Measurements from ENCODE around the gene PTH1R. TPM values are rescaled to one million over a fixed set of nuclear protein-coding genes. Genes with fewer than 3 reads are reported as not detected.

PTH1R gene
- total RNA-seq, 1 experiment from 2014 or later = not detected

- H3K27ac ChIP-seq (ENCODE audit: low read length) = no peak overlapping the region
- no peaks in the 10 kb centered on the region for H3K9me3 ChIP-seq (ENCODE audit: control insufficient read depth, insufficient read depth, low read depth, low read length)
- no peak for ATAC-seq
- no peaks in the 10 kb centered on the region for H3K36me3 ChIP-seq (ENCODE audit: control insufficient read depth, insufficient read depth, low read length)
- BruUV-seq (replicated peaks) = no TSS peak
- TF ChIP-seq POLR2AphosphoS5 (IDR thresholded peaks at IDR 0.05; ENCODE audit: low read depth, low read length) (no peak), SIN3A (IDR thresholded peaks at IDR 0.05; ENCODE audit: borderline replicate concordance, insufficient read depth, low read depth, low read length) (no peak), REST (IDR thresholded peaks at IDR 0.05; ENCODE audit: insufficient read depth in 1 of 2, low read depth in 2 of 2, low read length in 1 of 2) (no peak), TCF7L2 (IDR thresholded peaks at IDR 0.05; ENCODE audit: low read depth, low read length) (no peak)
- TF ChIP-seq, protein P1, sequence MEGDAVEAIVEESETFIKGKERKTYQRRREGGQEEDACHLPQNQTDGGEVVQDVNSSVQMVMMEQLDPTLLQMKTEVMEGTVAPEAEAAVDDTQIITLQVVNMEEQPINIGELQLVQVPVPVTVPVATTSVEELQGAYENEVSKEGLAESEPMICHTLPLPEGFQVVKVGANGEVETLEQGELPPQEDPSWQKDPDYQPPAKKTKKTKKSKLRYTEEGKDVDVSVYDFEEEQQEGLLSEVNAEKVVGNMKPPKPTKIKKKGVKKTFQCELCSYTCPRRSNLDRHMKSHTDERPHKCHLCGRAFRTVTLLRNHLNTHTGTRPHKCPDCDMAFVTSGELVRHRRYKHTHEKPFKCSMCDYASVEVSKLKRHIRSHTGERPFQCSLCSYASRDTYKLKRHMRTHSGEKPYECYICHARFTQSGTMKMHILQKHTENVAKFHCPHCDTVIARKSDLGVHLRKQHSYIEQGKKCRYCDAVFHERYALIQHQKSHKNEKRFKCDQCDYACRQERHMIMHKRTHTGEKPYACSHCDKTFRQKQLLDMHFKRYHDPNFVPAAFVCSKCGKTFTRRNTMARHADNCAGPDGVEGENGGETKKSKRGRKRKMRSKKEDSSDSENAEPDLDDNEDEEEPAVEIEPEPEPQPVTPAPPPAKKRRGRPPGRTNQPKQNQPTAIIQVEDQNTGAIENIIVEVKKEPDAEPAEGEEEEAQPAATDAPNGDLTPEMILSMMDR (IDR thresholded peaks at IDR 0.05) = no peak
- ChIA-PET POLR2A (no interaction called here), CTCF (interaction anchor here (0.6 to 0.7 kb wide), 3 partner anchors 34 to 1772 kb away, joined by 3 to 4 read pairs (median 4); no protein-coding TSS in a partner anchor)
- H3K27me3 ChIP-seq (ENCODE audit: control insufficient read depth, insufficient read depth, low read length) = no peaks in the 10 kb centered on the region
- no peak overlapping the region; a peak in 1 of 4 replicates for H3K4me3 ChIP-seq (ENCODE audit: low read depth in 2 of 2, low read length in 2 of 2)
- DNase-seq (ENCODE audit: low read depth, low spot score) = no peak
- in situ Hi-C loops (cut with HindIII; ENCODE audit: low pct_unique_long_range_greater_than_20kb, low sequenced_read_pairs) = no loop called here
- intact Hi-C loops (cut with micrococcal nuclease; ENCODE audit: unreplicated experiment) = no loop called here
- H3K4me1 ChIP-seq (ENCODE audit: control insufficient read depth, insufficient read depth, low read length) = no peaks in the 10 kb centered on the region
Observed at GRCh38 chr3:46846624-46847542, 30.6 kb upstream of the PTH1R start.

- ChIA-PET CTCF (interaction anchor here (0.7 kb wide), 1 partner anchor 33 kb away, joined by 4 read pairs; no protein-coding TSS in a partner anchor), POLR2A (no interaction called here)
- Histone ChIP-seq H3K27me3 (ENCODE audit: control insufficient read depth, insufficient read depth, low read length) (no peaks in the 10 kb centered on the region), H3K4me1 (ENCODE audit: control insufficient read depth, insufficient read depth, low read length) (no peaks in the 10 kb centered on the region), H3K9me3 (ENCODE audit: control insufficient read depth, insufficient read depth, low read depth, low read length) (no peaks in the 10 kb centered on the region), H3K27ac (ENCODE audit: low read length) (no peak overlapping the region), H3K36me3 (ENCODE audit: control insufficient read depth, insufficient read depth, low read length) (no peaks in the 10 kb centered on the region), H3K4me3 (ENCODE audit: low read depth in 2 of 2, low read length in 2 of 2) (no peak overlapping the region)
- no TSS peak for BruUV-seq (replicated peaks)
- intact Hi-C loops (cut with micrococcal nuclease; ENCODE audit: unreplicated experiment) (no loop called here), in situ Hi-C loops (cut with HindIII; ENCODE audit: low pct_unique_long_range_greater_than_20kb, low sequenced_read_pairs) (no loop called here)
- ATAC-seq (no peak), DNase-seq (ENCODE audit: low read depth, low spot score) (no peak)
- TF ChIP-seq POLR2AphosphoS5 (IDR thresholded peaks at IDR 0.05; ENCODE audit: low read depth, low read length) (no peak), SIN3A (IDR thresholded peaks at IDR 0.05; ENCODE audit: borderline replicate concordance, insufficient read depth, low read depth, low read length) (no peak), REST (IDR thresholded peaks at IDR 0.05; ENCODE audit: insufficient read depth in 1 of 2, low read depth in 2 of 2, low read length in 1 of 2) (no peak), TCF7L2 (IDR thresholded peaks at IDR 0.05; ENCODE audit: low read depth, low read length) (no peak)
- TF ChIP-seq, protein P1 (IDR thresholded peaks at IDR 0.05) = no peak
Observed at GRCh38 chr3:46847744-46848143, 29.8 kb upstream of the PTH1R start.

Data from Panc1 (cell line).